Ascending aorta (tissue), 2 donors: ENCODE data around the gene TRIM7. TPM values are rescaled to one million over a fixed set of nuclear protein-coding genes. Genes with fewer than 3 reads are reported as not detected.

Experiments used
- DNase-seq, 2 donors: peaks; one replicate each; pipeline ENCODE4 v3.0.0-alpha.2; 2019; ENCODE audit warnings: low spot score in 2 of 2
- H3K27ac ChIP-seq, 2 donors: fragments of 200-600 bp; sonication (generic); one replicate each; pipeline ENCODE4 v1.5.1; 2016 to 2017; ENCODE audit warnings: mild to moderate bottlenecking in 1 of 2
- H3K27me3 ChIP-seq: fragments of 200-600 bp; sonication (generic); one replicate; pipeline ENCODE4 v1.5.1; 2017
- H3K36me3 ChIP-seq, 2 donors: fragments of 200-600 bp; sonication (generic); one replicate each; pipeline ENCODE4 v1.5.1; 2016
- H3K4me1 ChIP-seq, 2 donors: fragments of 200-600 bp; sonication (generic); one replicate each; pipeline ENCODE4 v1.5.1; 2016 to 2017; ENCODE audit warnings: mild to moderate bottlenecking in 1 of 2
- H3K4me3 ChIP-seq, 2 donors: fragments of 200-600 bp; sonication (generic); one replicate each; pipeline ENCODE4 v1.5.1; 2016 to 2017; ENCODE audit warnings: mild to moderate bottlenecking in 1 of 2
- H3K9me3 ChIP-seq, 2 donors: fragments of 200-600 bp; sonication (generic); one replicate each; pipeline ENCODE4 v1.5.1; 2016
- CTCF ChIP-seq, 3 experiments: fragments of 200-600 bp in 2 of 3; fragments of 450-650 bp in 1 of 3; sonication (generic) in 2 of 3; IDR thresholded peaks; one replicate each; pipeline ENCODE4 v1.5.1; 2016 to 2019; ENCODE audit warnings: antibody characterized with exemption in 3 of 3, mild to moderate bottlenecking in 1 of 3, moderate library complexity in 1 of 3
- intact Hi-C: fragments of 100-400 bp; cut with DNase I; formaldehyde crosslinking; loops from one replicate; pipeline ENCODE4 v1.15.1; 2023
- total RNA-seq: library from RNA; depleted of rRNA; stranded (reverse); fragments of >200 nt; gene quantifications from one replicate; pipeline ENCODE4 v1.1.0, GENCODE V29; 2016

TRIM7 gene
- total RNA-seq, 1 donor from 2014 or later = 6.1 TPM

GRCh38 chr5:181230551-181230950 lies 25.6 kb upstream of the TRIM7 start:
- no peak for TF ChIP-seq CTCF (IDR thresholded peaks at IDR 0.05)
- Histone ChIP-seq H3K36me3 (peaks cover 34 to 41% of the 10 kb centered on the region in 2 donors), H3K4me3 (no peak overlapping the region), H3K9me3 (no peaks in the 10 kb centered on the region), H3K4me1 (no peaks in the 10 kb centered on the region), H3K27ac (no peak overlapping the region), H3K27me3 (no peaks in the 10 kb centered on the region)
- intact Hi-C loops = no loop called here
- no peak for DNase-seq

GRCh38 chr5:181229996-181230395 lies 25.0 kb upstream of the TRIM7 start:
- TF ChIP-seq CTCF (IDR thresholded peaks at IDR 0.05) = no peak
- Histone ChIP-seq H3K36me3 (peaks cover 28 to 35% of the 10 kb centered on the region in 2 donors), H3K4me3 (no peak overlapping the region), H3K27me3 (no peaks in the 10 kb centered on the region), H3K9me3 (no peaks in the 10 kb centered on the region), H3K27ac (no peak overlapping the region), H3K4me1 (no peaks in the 10 kb centered on the region)
- no peak for DNase-seq
- intact Hi-C loops = no loop called here

GRCh38 chr5:181224390-181225229 lies 19.6 kb upstream of the TRIM7 start:
- Histone ChIP-seq H3K9me3 (no peaks in the 10 kb centered on the region), H3K27me3 (no peaks in the 10 kb centered on the region), H3K36me3 (peaks cover 0 to 3% of the 10 kb centered on the region in 2 donors), H3K27ac (peak overlapping the region; percentile 93 to 94), H3K4me3 (peak overlapping the region; percentile 79 to 81), H3K4me1 (peaks cover 6 to 7% of the 10 kb centered on the region in 2 donors)
- intact Hi-C loops = no loop called here
- DNase-seq = no peak
- TF ChIP-seq CTCF (IDR thresholded peaks at IDR 0.05) = no peak

- no peaks in the 10 kb centered on the region for H3K9me3 ChIP-seq
- H3K4me3 ChIP-seq = peak overlapping the region; percentile 79 to 81
- H3K27ac ChIP-seq = peak overlapping the region; percentile 93 to 94
- peaks cover 0 to 3% of the 10 kb centered on the region in 2 donors for H3K36me3 ChIP-seq
- peak in 1 of 2 donors; percentile 81 for DNase-seq
- H3K4me1 ChIP-seq = peaks cover 6 to 7% of the 10 kb centered on the region in 2 donors
- intact Hi-C loops = loop anchor here (1.0 kb wide), 3 partner anchors 20 to 37 kb away; partner anchors contain the start of gene TRIM52
- H3K27me3 ChIP-seq = no peaks in the 10 kb centered on the region
- no peak for TF ChIP-seq CTCF (IDR thresholded peaks at IDR 0.05)
Observed at GRCh38 chr5:181223729-181224389, 18.9 kb upstream of the TRIM7 start.

GRCh38 chr5:181223058-181223728 lies 18.2 kb upstream of the TRIM7 start, which contains the start of gene TRIM41:
Gene TRIM41 (plus strand): TSS chr5:181223281. CDS start chr5:181224000, 719 bp downstream.
- Histone ChIP-seq H3K4me3 (peak within 1 kb of the TSS; percentile 79 to 81), H3K9me3 (no peaks in the 10 kb centered on the region), H3K27me3 (no peaks in the 10 kb centered on the region), H3K27ac (peak within 1 kb of the TSS; percentile 93 to 94), H3K4me1 (peaks cover 6 to 7% of the 10 kb centered on the region in 2 donors), H3K36me3 (peaks cover 0 to 3% of the 10 kb centered on the region in 2 donors)
- DNase-seq = peak; percentile 94 to 99
- intact Hi-C loops = loop anchor here (1.0 kb wide), 3 partner anchors 21 to 38 kb away; partner anchors contain the start of gene TRIM52
- TF ChIP-seq CTCF (IDR thresholded peaks at IDR 0.05) = no peak
